CD4-positive, alpha-beta T cell treated with Interleukin-17A for 1 hour (primary cell): ENCODE measurements around the gene SEMA5B.

Experiments used
- DNase-seq: peaks from one replicate; pipeline ENCODE4 v3.0.0-alpha.2; 2020

SEMA5B gene

GRCh38 chr3:123021388-123021787 lies 6.2 kb downstream of the SEMA5B start:
- DNase-seq: no peak

GRCh38 chr3:123020709-123021108 lies 6.9 kb downstream of the SEMA5B start:
- no peak for DNase-seq

GRCh38 chr3:123019591-123019990 lies 8.0 kb downstream of the SEMA5B start:
- no peak for DNase-seq

- DNase-seq: no peak
Observed at GRCh38 chr3:123019161-123019560, 8.4 kb downstream of the SEMA5B start.

- no peak for DNase-seq
Observed at GRCh38 chr3:123018683-123019082, 8.9 kb downstream of the SEMA5B start.

GRCh38 chr3:123015596-123015995 lies 12.0 kb downstream of the SEMA5B start:
- DNase-seq: no peak

GRCh38 chr3:123013876-123014275 lies 13.7 kb downstream of the SEMA5B start:
- no peak for DNase-seq

GRCh38 chr3:123012652-123013051 lies 14.9 kb downstream of the SEMA5B start:
- no peak for DNase-seq

- no peak for DNase-seq
Observed at GRCh38 chr3:123011447-123011846, 16.1 kb downstream of the SEMA5B start.

GRCh38 chr3:123008840-123009239 lies 18.7 kb downstream of the SEMA5B start:
- DNase-seq: no peak

- DNase-seq: no peak
Observed at GRCh38 chr3:123006609-123007008, 21.0 kb downstream of the SEMA5B start.

GRCh38 chr3:123005291-123005690 lies 22.3 kb downstream of the SEMA5B start:
- DNase-seq: no peak

- no peak for DNase-seq
Observed at GRCh38 chr3:123004201-123004918, 23.2 kb downstream of the SEMA5B start.

GRCh38 chr3:123002749-123003497 lies 24.6 kb downstream of the SEMA5B start:
- no peak for DNase-seq

GRCh38 chr3:123002100-123002748 lies 25.3 kb downstream of the SEMA5B start:
- no peak for DNase-seq

- no peak for DNase-seq
Observed at GRCh38 chr3:122998856-122999255, 28.7 kb downstream of the SEMA5B start.

GRCh38 chr3:122998206-122998605 lies 29.4 kb downstream of the SEMA5B start:
- DNase-seq: no peak

GRCh38 chr3:122996038-122996580 lies 31.5 kb downstream of the SEMA5B start:
- no peak for DNase-seq

GRCh38 chr3:122994954-122995353 lies 32.6 kb downstream of the SEMA5B start:
- DNase-seq: no peak

- DNase-seq: no peak
Observed at GRCh38 chr3:122993124-122993978, 34.2 kb downstream of the SEMA5B start.

GRCh38 chr3:122992676-122993075 lies 34.9 kb downstream of the SEMA5B start:
- no peak for DNase-seq

- DNase-seq: no peak
Observed at GRCh38 chr3:122992133-122992532, 35.4 kb downstream of the SEMA5B start.
